Activated CD8-positive, alpha-beta memory T cell treated with anti-CD3 and anti-CD28 coated beads for 48 hours (primary cell): Measurements from ENCODE around the gene SLC9A9.
"Not testable (repeated sequence)": the region's sequence is repeated elsewhere in the genome, so short reads cannot be mapped to it uniquely, and the experiment has no call there.

ENCODE experiments used
- DNase-seq, 3 experiments: peaks; one replicate each; pipeline ENCODE4 v3.0.0-alpha.2; 2020; ENCODE audit warnings: low read depth in 2 of 3, low spot score in 2 of 3

SLC9A9 gene

DNA sequence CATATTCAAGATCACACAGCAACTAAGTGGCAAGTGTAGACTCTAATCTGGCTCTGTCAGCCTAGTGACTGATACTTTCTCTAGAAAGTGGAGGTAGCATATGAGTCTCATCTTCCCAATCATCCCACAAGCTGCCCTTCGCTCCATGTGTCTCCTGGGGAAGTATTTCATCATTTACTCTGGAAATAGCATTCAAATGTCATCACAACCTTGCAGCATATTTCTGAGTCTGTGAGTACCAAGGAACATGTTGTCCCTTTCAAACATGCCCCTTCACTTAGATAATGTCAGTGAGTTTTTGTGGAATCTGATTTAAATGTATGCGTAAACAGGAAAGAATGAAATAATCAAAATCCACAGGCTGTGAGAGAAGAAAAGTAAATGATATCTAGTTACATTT lies 322.9 kb downstream of the SLC9A9 start:
- no peak for DNase-seq

DNA sequence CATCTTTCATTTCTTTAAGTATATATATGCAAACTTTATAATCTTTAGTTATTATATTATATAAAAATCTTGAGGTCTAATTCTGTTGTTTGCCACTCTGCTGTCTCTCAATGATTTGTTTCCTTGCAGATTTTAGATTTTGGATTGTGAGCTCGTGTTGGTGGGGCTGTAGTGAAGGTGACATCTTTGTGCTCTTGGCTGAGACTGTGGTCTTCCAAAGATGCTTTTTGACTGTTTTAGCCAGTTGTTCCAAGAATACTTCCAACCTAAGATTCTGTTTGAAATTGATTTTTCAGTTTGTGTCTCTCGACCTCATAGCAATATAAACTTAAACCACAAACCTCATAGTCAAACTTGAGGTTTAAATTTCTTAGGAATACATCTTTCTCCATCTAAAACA lies 326.5 kb downstream of the SLC9A9 start:
- DNase-seq, result no peak

DNA sequence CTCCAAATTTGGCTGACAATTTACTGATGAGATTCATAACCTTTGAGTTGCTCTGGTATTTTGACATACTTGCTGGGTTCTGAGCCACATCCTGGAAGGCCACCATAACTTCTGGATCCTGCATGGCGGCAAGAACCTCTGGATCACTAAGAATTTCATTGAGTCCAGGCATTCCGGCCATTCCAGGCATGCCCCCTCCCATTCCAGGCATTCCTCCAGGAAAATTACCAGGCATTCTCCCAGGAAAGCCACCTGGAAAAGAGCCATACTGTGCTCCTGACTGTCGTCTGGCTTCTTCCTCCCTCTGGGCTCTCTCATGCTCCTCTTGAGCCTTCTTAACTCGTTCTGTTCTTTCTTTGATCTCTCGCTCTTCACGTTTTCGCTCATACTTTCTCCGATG lies 331.1 kb downstream of the SLC9A9 start:
- DNase-seq, result not testable (repeated sequence)

DNA sequence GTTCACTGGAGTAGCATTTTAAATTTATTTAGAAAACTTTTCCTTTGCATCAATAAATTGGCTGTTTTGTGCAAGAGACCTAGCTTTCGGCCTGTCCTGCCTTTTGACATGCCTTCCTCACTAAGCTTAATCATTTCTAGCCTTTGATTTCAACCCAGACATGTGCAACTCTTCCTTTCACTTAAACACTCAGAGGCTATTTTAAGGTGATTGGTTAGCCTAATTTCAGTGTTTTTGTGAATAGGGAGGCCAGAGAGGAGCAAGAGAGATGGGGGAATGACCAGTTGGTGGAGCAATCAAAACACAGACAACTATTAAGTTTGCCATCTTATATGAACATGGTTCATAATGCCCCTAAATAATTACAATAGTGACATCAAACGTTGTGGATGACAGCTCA lies 333.4 kb downstream of the SLC9A9 start:
- no peak for DNase-seq

DNA sequence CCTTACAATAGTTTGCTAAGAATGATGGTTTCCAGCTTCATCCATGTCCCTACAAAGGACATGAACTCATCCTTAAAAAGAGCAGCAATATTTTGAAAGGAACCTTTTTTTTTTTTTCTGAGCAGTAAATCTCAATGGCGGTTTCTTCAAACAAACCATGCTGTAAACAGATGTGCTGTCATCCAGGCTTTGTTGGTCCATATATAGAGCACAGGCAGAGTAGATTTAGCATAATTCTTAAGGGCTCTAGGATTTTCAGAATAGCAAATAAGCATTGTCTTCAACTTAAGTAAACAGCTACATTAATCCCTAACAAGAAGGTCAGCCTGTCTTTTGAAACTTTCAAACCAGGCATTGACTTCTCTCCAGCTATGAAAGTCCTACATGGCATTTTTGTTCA lies 334.2 kb downstream of the SLC9A9 start:
- no peak for DNase-seq

DNA sequence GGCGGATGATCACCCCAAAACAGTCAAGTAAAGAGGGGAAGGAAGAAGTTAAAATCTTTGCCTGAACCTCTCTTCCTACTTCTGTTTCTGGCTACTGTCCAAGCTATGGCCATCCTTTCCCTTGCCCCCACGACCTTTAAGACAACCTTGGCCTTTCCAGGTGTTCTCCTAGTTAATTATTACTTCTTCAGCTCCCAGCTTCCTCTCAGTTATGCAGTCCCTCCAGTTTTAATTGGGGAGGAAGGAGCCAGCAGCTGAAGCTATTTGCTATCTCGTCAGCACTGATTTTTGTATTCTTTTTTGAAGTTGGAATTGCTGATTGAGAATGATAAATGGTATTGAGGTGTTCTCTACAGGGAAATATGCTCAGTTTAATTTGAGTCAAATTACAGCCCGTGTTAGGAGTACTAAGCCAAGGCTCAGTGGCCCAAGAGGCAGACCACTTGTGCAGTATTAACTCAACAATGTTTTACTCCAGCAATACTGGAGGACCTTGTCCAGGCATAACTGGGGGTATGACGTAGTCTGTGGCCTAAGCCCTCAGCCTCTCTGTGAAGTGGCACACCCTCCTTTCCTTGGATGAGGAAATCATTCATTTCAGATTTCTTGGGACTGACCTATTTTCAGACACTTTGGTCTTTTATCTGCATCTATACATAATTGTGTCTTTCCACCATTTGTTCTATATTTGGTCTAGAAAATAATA lies 336.9 kb downstream of the SLC9A9 start:
- no peak for DNase-seq

DNA sequence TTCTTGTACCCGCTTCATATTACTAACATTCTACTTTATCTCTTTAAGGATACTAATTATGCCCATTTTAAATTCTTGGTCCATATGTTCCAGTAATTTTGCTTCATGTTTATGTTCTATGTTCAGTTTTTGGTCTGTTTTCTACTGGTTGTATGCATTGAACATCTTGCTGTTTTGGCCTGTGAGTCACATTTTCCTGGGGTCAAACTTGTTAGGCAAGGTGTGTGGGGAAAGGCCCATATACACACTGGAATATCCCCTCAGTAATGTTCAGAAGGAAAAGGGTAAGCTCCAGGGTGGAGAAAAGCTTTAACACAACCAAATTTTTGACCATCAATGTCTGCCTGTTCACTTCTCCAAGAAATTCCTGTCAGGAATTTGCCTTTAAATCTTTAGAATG lies 337.7 kb downstream of the SLC9A9 start:
- DNase-seq, result no peak

DNA sequence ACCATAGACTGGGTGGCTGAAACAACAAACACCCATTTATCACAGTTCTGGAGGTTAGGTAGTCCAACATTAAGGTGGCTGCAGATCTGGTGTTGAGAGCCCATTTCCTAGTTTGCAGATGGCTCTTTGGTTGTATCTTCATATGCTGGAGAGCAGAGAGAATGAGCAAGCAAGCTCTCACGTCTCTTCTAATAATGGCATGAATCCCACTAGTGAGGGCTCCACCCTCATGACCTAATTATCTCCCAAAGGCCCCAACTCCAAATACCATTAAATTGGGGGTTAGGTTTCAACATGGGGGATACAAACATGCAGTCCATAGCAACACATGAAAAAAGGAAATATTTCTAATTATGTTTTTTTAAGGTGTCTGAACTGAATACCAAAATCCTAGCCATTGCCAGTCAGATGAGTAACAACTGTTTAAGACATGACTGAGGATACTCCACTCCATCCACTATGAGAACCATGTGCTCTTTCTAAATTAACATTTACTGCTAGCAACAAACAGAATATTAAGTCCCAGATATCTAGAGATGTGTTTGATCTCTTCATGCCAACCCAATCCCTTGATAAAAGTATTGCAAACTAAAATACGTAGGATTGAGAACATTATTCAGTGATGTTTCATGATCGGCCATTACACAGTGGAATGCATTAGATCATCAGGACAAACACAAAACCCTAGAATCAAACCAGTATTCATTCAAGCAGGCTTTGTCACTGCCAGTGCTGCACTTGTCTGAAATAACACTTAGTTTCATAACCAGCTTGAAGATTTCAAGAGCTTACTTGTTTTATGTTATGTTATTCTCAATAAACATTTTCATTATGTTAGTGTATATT lies 340.3 kb downstream of the SLC9A9 start:
- no peak for DNase-seq

DNA sequence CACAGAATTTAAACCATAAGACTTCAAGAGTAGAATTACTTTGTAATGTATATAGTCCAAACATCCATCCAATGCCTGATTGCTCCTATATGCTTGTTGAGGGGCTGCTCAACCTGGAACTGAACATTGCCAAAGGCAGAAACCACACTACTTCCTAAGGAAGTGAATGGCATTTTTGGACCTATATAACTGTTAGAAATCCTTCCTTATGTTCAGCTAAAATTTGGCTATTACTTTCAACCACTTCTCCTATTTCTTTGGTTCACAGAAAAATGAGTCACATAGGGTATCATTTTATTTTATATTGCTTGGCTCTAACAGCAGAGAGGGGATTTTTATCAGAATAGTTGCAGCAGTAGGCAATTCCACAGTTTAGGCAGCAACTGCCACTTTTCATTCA lies 342.1 kb downstream of the SLC9A9 start:
- no peak for DNase-seq

DNA sequence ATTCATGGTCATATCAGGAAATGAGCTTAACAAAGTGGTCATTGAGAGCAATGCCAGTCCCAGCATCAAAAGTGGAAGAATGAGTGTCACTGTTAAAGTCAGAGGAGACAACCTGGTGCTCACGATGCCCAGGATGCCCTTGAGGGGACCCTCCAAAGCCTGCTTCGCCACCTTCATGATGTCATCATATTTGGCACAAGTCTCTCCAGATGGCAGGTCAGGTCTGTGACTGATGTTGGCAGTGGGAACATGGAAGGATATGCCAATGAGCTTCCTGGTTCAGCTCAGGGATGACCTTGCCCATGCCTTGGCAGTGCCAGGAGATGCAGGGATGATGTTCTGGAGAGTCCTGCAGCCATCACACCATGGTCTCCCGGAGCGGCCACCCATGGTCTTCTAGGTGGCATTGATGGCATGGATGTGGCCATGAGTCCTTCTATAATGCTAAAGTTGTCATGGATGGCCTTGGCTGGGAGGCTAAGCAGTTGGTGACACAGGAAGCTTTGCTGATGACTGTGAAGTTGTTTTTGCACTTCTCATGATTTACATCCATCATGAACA lies 344.9 kb downstream of the SLC9A9 start:
- no peak for DNase-seq

DNA sequence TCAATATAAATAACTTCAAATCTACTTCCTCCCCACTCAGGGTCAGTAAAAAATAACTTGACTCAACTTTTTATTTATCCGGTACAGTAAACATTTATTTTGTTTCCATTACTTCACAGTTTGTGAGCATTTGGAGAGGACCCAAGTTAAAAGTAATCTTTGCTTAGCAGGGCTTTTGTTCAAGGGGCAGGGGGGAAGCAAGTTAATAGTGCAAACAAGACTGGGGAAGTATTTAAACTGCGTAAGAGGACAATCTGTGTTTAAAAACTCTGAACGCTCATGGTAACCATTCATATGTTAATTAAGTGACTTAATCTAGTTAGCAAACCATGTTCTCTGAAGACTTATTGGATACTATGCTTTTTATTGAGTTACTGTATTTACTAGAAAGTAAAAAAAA lies 346.2 kb downstream of the SLC9A9 start:
- DNase-seq, result no peak

DNA sequence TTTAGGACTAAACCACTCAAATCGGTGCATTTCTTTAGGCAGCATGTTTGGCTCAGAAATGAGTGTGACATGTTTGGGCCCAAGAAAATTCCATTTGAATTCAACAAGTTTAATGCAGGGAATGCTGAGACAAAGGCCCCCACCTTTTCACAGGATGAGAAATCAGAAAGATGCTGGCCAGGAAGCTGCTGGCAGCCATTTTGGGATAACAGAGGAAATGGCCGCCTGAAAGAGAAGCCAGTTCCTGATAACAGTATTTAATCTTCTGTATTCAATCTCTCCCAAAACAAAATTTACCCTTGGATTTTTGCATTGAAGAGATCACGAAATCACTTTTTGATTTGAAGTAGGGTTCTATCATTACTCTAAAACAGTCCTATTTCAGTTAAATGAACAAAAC lies 350.9 kb downstream of the SLC9A9 start:
- DNase-seq, result no peak

DNA sequence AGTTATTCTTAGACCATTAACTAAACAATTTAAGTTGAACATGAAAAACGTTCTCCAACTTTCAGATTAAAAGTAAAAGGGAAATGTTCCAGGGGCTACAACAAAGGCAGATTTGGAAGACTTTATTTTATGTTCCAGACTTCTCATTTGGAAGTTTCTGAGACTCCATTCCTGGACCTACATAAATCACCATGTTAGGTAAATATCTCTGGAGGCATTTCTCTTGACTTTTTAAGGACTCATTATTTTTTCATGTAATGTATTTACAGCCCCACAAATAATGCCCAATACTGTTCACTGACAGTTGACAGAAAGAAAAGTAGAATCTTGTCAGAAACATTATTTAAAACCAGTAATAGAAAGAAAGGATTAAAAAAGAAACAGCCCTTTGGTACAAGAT lies 352.1 kb downstream of the SLC9A9 start:
- no peak for DNase-seq

DNA sequence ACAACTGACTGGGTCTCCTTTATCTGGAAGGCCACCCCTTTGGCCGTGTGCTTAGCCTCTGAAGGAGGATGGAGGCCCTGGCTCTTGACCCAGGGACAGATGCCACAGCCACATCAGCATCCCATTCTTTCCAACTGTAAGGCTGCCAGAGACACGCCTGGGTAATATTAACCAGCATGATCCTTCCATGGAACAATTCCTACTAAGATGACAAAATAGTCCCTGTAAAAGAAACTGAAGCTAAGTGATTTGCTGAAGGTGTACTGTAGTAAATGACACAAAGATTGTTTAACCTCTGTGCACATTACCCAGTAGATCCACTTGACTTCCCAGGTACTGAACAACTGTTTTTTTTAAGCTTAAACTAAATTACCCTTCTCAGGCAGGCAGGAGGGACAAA lies 352.7 kb downstream of the SLC9A9 start:
- DNase-seq, result no peak

DNA sequence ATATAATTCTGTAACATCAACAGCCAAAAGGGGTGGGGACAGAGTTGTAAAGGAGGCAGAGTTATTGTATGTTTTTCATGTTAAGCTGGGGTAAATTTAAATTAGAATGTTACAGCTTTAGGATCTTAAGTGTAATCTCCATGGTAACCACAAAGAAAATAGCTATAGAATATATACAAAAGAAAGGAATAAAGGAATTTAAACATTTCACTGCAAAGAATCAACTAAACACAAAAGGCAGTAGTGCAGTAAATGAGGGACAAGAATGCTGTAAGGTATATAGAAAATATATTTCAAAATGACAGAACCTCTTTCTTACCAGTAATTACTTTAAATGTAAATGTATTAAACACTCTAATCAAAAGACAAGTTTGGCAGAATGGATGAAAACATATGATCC lies 361.7 kb downstream of the SLC9A9 start:
- no peak for DNase-seq

DNA sequence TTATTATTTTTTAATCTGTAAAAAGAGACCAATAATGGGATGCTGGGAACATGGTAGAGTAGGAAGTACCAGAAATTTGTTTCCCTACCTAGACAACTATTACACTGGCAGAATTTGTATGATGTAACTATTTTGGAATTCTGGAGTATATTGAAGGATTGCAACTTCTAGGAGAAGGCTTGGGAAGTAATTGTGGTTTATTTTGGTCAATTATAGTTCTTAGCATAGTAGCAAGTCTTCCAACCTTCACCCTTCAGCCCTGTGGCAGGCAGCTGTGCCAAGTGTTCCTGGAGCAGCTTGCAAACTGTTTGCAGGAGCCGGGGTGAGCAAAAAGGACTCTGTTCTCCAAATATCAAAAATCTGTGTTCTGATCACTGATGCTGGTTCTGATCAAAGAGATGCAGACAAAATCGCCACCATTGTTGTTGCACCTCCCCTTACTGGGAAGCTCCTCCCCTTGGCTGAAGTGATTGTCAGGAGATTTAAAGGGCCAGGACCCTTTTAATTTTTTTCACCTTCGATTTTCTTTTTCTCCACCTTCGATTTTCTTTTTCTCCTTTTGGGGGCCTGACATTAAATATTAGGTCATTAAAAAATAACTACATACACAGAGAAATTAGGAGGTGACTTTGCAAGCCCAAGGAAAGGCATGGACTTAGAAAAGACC lies 363.3 kb downstream of the SLC9A9 start:
- no peak for DNase-seq

DNA sequence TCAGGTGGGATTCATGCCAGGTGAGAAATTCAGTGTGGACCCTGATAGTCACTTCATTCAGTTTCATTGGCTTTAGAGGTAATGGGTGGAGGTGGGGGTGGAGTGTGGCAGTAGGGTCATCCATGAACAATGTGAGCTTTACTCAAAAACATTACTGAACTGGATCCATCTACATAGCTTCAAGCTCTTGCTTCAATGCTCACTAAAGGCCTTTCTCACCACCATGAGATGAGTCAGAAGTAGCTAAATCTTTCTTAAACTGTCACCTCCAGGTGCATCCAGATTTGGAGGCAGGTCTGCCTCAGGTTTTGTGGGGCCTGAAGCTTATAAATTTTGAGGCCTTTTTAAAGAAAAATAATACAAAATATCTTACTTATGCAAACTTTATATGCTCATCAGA lies 365.1 kb downstream of the SLC9A9 start:
- no peak for DNase-seq

DNA sequence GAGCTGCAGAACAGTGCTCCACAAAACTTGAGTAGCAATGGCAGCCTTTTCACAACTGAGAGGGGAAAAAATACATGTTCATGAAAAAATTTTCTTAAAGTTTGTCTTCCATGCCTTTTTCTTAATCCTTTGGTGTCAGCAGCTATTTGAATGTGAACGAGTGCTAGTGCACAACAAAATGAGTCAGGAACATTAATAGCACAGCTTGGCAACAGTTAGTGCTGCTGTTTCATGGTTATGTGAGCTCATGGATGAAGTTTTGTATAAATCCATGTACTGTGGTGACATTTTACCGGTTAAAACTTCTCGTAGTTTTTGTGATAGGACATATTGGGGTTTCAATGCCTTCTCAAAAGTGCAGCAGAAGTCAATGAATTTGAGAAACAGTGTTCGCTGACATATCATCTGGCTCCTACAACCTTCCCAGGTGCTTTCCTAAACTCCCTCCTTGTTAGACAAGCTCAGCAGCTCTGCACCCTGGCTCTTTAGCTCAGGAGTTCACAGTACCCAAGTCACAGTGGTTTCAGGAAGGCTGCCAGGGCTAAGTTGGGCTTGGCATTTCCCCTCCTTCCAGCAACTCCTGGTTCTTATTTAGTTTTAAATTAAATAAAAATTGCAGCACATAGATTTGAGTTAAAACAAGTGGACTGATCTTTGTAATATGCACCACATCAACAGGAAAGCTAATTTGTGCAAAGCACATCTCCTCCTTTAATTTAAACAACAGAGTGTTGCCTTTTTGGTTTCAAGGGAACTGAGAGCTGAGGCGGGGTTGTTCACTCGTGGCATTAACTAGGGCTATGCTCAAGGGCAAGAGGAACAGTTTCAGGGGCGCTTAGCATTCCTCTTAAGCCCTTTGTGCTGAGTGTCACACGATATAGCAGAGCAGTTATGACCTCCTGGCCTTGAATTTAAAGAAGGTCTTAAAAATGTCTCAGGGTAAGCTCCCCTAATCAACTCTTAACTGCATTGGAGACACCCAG lies 365.9 kb downstream of the SLC9A9 start:
- no peak for DNase-seq

DNA sequence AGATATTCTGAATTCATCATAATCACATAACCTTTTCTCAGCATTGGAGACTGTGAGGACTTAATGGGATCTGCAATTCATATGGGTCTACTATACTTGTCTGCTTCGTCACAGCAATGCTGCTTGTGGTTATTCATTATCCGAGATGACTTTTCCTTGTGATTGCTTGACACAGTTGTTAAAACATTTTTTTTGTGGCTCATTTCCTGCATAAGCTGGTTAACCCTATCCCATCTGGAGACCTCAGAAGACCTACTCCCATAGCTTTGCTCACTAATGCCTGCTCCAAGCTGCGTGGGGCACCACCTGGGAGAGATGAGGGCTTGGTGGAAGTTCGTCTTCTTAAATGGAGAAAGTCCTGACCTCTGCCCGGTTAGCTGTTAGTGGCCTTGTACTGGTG lies 367.9 kb downstream of the SLC9A9 start:
- DNase-seq, result no peak

DNA sequence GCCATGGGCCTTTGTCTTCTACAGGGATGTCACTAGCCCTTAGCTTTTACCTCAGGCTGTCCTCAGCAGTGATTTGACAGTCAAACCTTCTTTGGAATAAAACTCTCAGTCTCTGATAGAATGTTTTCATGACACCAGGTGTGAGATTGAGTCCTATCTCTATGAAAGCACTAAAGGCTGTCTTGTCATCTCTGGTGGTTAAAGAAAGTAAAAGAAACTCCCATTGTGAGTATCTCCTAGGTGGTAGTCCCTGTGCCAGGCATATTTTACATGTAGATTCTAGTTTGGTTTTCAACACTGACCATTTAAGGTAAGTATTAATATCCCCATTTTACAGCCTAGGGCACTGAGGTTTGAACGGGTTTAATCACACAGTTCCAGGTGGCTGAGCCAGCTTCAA lies 368.5 kb downstream of the SLC9A9 start:
- DNase-seq, result no peak
